ENCODE results near the gene CD6. TPM values are rescaled to one million over a fixed set of nuclear protein-coding genes. Genes with fewer than 3 reads are reported as not detected.
A peak's percentile ranks its signal among the peaks of the same experiment; 100 is the strongest.
"Not testable (repeated sequence)": the region's sequence is repeated elsewhere in the genome, so short reads cannot be mapped to it uniquely, and the experiment has no call there.

The CD6 gene
- total RNA-seq, 1 experiment from 2014 or later = 0.23 TPM

- H3K36me3 Mint-ChIP-seq (ENCODE audit: insufficient read depth, unreplicated experiment) = no peaks in the 10 kb centered on the region
- ChIA-PET POLR2A (no interaction called here), CTCF (interaction anchor here (0.6 kb wide), 1 partner anchor 478 kb away, joined by 5 read pairs; no protein-coding TSS in a partner anchor)
- H3K36me3 ChIP-seq (ENCODE audit: control insufficient read depth, insufficient read depth, low read length) = no peaks in the 10 kb centered on the region
- H3K9me3 Mint-ChIP-seq (ENCODE audit: unreplicated experiment) = peaks cover 3% of the 10 kb centered on the region
- no peak for TF ChIP-seq CTCF (IDR thresholded peaks at IDR 0.05; ENCODE audit: insufficient read depth in 1 of 2, low read depth in 1 of 2, low read length in 1 of 2, severe bottlenecking in 1 of 2, unreplicated experiment in 1 of 2)
- no peak overlapping the region for H3K4me3 ChIP-seq (ENCODE audit: low read depth, low read length)
- peak in 1 of 2 experiments; percentile 8 for DNase-seq
- H3K27me3 Mint-ChIP-seq (ENCODE audit: insufficient read depth, unreplicated experiment) = peaks cover 3% of the 10 kb centered on the region
- BruUV-seq (replicated peaks) = no TSS peak
- H3K9me3 ChIP-seq = peaks cover 8% of the 10 kb centered on the region
- H3K4me1 Mint-ChIP-seq (ENCODE audit: low read depth, unreplicated experiment) = no peaks in the 10 kb centered on the region
- no peaks in the 10 kb centered on the region for H3K27me3 ChIP-seq (replicated peaks; ENCODE audit: control insufficient read depth, insufficient read depth, low read length)
- no peak overlapping the region for H3K27ac Mint-ChIP-seq (ENCODE audit: unreplicated experiment)
- no peaks in the 10 kb centered on the region for H3K4me1 ChIP-seq
- no peak overlapping the region for H3K4me3 Mint-ChIP-seq (ENCODE audit: unreplicated experiment)
- intact Hi-C loops (cut with micrococcal nuclease; ENCODE audit: unreplicated experiment) = no loop called here
These were observed 2.2 kb downstream of the CD6 start for GRCh38 chr11:60973699-60974098.

GRCh38 chr11:60974316-60974715 lies 2.8 kb downstream of the CD6 start:
- BruUV-seq (replicated peaks); H3K27ac Mint-ChIP-seq (ENCODE audit: unreplicated experiment); H3K4me1 ChIP-seq; H3K4me3 ChIP-seq (ENCODE audit: low read depth, low read length); H3K9me3 ChIP-seq; H3K36me3 Mint-ChIP-seq (ENCODE audit: insufficient read depth, unreplicated experiment); H3K27me3 ChIP-seq (replicated peaks; ENCODE audit: control insufficient read depth, insufficient read depth, low read length); H3K4me1 Mint-ChIP-seq (ENCODE audit: low read depth, unreplicated experiment); H3K9me3 Mint-ChIP-seq (ENCODE audit: unreplicated experiment); H3K36me3 ChIP-seq (ENCODE audit: control insufficient read depth, insufficient read depth, low read length); intact Hi-C loops (cut with micrococcal nuclease; ENCODE audit: unreplicated experiment); H3K4me3 Mint-ChIP-seq (ENCODE audit: unreplicated experiment); POLR2A ChIA-PET; H3K27me3 Mint-ChIP-seq (ENCODE audit: insufficient read depth, unreplicated experiment): not testable (repeated sequence)
- DNase-seq = peak in 1 of 2 experiments; percentile 2
- CTCF ChIA-PET = interaction anchor here (0.6 kb wide), 1 partner anchor 477 kb away, joined by 5 read pairs; no protein-coding TSS in a partner anchor

GRCh38 chr11:60974726-60975125 lies 3.2 kb downstream of the CD6 start:
- ChIA-PET POLR2A (no interaction called here), CTCF (no interaction called here)
- DNase-seq = peak in 1 of 2 experiments; percentile 0
- H3K9me3 ChIP-seq = no peaks in the 10 kb centered on the region
- H3K4me3 ChIP-seq (ENCODE audit: low read depth, low read length) = no peak overlapping the region
- Mint-ChIP-seq H3K4me3 (ENCODE audit: unreplicated experiment) (no peak overlapping the region), H3K4me1 (ENCODE audit: low read depth, unreplicated experiment) (no peaks in the 10 kb centered on the region), H3K36me3 (ENCODE audit: insufficient read depth, unreplicated experiment) (no peaks in the 10 kb centered on the region), H3K27ac (ENCODE audit: unreplicated experiment) (no peak overlapping the region), H3K9me3 (ENCODE audit: unreplicated experiment) (no peaks in the 10 kb centered on the region), H3K27me3 (ENCODE audit: insufficient read depth, unreplicated experiment) (peaks cover 3% of the 10 kb centered on the region)
- intact Hi-C loops (cut with micrococcal nuclease; ENCODE audit: unreplicated experiment) = no loop called here
- BruUV-seq (replicated peaks) = no TSS peak
- no peaks in the 10 kb centered on the region for H3K36me3 ChIP-seq (ENCODE audit: control insufficient read depth, insufficient read depth, low read length)
- H3K4me1 ChIP-seq = no peaks in the 10 kb centered on the region
- no peak for TF ChIP-seq CTCF (IDR thresholded peaks at IDR 0.05; ENCODE audit: insufficient read depth in 1 of 2, low read depth in 1 of 2, low read length in 1 of 2, severe bottlenecking in 1 of 2, unreplicated experiment in 1 of 2)
- H3K27me3 ChIP-seq (replicated peaks; ENCODE audit: control insufficient read depth, insufficient read depth, low read length) = no peaks in the 10 kb centered on the region; the same call in 1 of the 2 replicates

- CTCF ChIA-PET = no interaction called here
- H3K4me3 Mint-ChIP-seq (ENCODE audit: unreplicated experiment) = no peak overlapping the region
These were observed 5.7 kb downstream of the CD6 start for GRCh38 chr11:60977224-60977623.

More at GRCh38 chr11:60977224-60977623, 5.7 kb downstream of the CD6 start:
- BruUV-seq (replicated peaks) = no TSS peak
- Mint-ChIP-seq H3K9me3 (ENCODE audit: unreplicated experiment) (no peaks in the 10 kb centered on the region), H3K36me3 (ENCODE audit: insufficient read depth, unreplicated experiment) (no peaks in the 10 kb centered on the region), H3K27me3 (ENCODE audit: insufficient read depth, unreplicated experiment) (peaks cover 3% of the 10 kb centered on the region), H3K27ac (ENCODE audit: unreplicated experiment) (no peak overlapping the region), H3K4me1 (ENCODE audit: low read depth, unreplicated experiment) (no peaks in the 10 kb centered on the region)
- H3K4me1 ChIP-seq = no peaks in the 10 kb centered on the region
- intact Hi-C loops (cut with micrococcal nuclease; ENCODE audit: unreplicated experiment) = no loop called here
- no peaks in the 10 kb centered on the region for H3K36me3 ChIP-seq (ENCODE audit: control insufficient read depth, insufficient read depth, low read length)
- TF ChIP-seq CTCF (IDR thresholded peaks at IDR 0.05; ENCODE audit: insufficient read depth in 1 of 2, low read depth in 1 of 2, low read length in 1 of 2, severe bottlenecking in 1 of 2, unreplicated experiment in 1 of 2) = no peak
- POLR2A ChIA-PET = no interaction called here
- H3K27me3 ChIP-seq (replicated peaks; ENCODE audit: control insufficient read depth, insufficient read depth, low read length) = no peaks in the 10 kb centered on the region; the same call in none of the 2 replicates
- no peak overlapping the region for H3K4me3 ChIP-seq (ENCODE audit: low read depth, low read length)
- peak in 1 of 2 experiments; percentile 19 for DNase-seq
- H3K9me3 ChIP-seq = no peaks in the 10 kb centered on the region
